PC-9 (cell line): ENCODE results near the gene LINGO3.

Source experiments
- EZH2 ChIP-seq: fragments of 200-600 bp; sonication (generic); IDR thresholded peaks from 2 replicates; pipeline ENCODE4 v1.8.0; 2017; ENCODE audit warnings: antibody characterized with exemption, low read depth
- TF ChIP-seq, protein P1 (sequence below): fragments of 200-600 bp; sonication (generic); conservative IDR thresholded peaks from 2 replicates; pipeline ENCODE4 v1.6.1; 2017; ENCODE audit warnings: mixed run types, antibody characterized with exemption, mild to moderate bottlenecking, moderate library complexity

DNA sequence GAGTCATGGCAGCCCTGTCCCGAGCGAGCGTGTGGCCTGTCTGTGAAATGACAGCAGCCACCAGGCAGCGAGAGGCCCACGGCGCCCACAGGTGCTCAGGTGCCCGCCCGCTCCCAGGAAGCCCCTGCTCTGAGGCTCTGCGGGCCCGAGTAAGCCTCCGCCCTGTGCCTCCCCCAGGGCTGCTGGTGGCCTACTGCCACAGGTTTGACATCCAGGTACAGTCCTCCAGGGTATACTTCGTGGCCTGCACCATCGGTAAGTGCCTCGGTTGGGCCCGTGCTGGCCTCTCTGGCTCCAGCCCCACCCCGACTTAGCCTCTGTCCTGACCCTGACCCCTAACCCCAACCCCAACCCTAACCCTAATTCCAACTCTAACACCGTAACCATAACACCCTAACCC is 37.1 kb upstream of the LINGO3 start:
- TF ChIP-seq EZH2 = no peak
- TF ChIP-seq, protein P1, sequence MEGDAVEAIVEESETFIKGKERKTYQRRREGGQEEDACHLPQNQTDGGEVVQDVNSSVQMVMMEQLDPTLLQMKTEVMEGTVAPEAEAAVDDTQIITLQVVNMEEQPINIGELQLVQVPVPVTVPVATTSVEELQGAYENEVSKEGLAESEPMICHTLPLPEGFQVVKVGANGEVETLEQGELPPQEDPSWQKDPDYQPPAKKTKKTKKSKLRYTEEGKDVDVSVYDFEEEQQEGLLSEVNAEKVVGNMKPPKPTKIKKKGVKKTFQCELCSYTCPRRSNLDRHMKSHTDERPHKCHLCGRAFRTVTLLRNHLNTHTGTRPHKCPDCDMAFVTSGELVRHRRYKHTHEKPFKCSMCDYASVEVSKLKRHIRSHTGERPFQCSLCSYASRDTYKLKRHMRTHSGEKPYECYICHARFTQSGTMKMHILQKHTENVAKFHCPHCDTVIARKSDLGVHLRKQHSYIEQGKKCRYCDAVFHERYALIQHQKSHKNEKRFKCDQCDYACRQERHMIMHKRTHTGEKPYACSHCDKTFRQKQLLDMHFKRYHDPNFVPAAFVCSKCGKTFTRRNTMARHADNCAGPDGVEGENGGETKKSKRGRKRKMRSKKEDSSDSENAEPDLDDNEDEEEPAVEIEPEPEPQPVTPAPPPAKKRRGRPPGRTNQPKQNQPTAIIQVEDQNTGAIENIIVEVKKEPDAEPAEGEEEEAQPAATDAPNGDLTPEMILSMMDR = no peak
